ENCODE measurements around the gene MED13L.

Gene MED13L

DNA sequence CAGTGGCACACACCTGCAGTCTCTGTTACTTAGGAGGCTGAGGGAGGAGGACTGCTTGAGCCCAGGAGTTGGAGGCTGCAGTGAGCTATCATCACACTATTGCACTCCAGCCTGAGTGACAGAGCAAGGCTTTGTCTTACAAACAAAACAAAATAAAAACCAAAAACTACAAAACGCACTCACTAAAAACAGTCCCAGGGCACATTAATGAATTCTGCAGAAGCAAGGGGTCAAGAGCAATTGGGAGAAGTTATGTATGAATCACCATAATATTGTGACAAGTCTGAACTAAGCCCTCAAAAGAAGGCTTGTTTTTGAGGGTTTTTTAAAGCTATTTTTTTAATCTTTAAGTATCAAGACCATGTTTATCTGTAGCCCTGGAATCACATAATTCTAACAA, 201.1 kb downstream of the MED13L start:
- no peak for DNase-seq

DNA sequence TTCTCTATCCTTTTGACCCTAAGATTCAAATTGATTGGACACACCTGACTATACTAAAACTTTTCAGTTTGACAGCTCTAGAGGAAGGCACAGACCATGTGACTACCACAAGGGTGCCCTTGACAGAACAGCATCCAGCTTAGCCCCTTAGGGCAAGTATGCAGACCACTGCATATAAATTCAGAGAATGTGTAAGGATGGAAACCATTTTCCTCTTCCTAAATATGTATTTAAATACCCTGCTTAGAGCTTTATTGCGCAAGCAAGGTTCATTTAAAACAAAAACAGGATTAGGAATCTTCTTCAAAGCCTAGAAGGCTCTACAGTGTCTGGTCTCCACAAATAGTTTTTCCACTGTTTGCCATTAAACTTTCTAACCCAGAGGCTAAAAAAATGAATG, 202.8 kb downstream of the MED13L start:
- no peak for DNase-seq

DNA sequence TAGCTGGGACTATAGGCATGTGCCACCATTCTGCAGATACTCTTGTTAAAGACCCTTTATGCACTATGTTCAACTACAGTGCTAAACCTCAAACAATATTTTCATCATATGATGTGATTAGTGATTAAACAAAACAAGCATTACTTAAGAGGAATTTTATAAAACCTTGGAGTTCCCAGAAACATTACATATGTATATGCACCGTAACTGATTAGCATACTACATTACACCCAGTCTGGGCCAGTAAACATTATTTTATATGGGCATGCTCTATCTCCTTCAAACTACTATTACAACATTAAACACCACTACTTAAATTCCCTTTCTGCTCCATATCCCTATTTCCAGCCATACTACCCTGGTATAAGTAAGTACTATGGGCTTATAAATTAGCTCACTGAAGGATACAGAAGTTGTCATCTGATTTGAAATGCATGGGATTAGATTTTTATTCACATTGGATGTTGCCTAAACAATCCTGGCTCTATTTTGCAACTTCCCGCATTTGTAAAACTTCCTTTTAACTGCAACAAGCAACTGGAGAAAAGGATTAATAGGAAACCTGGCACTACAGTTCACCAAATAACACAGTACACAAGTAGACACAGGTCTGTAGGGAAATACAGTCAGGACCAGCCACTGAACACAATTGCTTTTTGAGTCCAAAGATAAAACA, 205.8 kb downstream of the MED13L start:
- no peak for DNase-seq

DNA sequence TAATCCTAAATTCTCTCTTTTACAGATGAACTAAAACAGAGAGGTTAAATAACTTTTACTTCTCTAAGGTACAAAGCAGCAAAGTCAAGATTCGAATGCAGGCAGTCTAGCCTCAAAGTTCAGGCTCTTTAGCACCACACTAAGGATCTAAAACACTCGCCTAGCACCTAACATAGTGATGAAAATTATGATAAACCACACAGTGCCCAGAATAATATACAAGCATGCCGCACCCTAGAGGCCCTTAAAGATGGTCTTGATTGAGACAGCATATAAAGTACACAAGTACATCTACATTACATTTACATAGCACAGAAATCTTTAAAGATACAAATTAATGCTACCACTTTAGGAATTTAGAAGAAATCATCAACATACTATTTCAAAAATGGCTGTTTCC, 207.0 kb downstream of the MED13L start:
- no peak for DNase-seq

DNA sequence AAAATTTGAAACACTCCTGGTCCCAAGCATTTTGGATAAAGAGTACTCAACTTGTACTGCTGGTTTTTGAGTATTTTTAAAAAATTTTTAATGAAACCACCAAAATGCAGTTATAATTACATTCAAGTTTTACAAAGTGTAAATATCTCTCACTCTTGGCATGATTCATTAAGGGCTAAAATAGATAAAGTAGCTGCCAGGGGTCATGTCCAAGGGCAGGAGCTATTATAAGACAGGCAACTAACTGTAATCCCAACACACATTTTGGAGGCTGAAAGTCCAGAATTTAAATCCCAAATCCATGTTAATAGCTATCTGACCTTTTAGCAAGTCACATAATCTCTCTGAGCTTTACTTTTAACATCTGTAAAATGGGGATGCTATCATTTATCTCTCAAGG, 207.6 kb downstream of the MED13L start:
- no peak for DNase-seq

DNA sequence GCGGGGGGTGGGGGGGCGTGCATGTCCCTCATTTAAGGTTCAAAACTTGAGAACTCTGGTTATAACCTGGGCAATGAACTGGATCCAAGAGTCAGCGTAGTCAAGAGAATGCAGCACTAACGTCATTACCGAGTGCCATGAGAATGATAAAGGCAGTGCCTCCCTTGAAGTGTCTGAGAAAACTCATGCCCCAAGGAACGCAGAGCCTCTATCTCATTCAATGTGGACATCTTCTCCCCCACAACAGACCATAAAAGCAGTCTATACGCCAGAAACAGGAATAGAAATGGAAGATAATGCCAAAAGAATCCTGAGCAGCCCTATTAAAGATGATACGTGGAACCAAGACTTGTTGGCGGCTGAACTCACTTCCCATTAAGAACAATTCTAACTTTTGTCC, 208.6 kb downstream of the MED13L start:
- DNase-seq = no peak

DNA sequence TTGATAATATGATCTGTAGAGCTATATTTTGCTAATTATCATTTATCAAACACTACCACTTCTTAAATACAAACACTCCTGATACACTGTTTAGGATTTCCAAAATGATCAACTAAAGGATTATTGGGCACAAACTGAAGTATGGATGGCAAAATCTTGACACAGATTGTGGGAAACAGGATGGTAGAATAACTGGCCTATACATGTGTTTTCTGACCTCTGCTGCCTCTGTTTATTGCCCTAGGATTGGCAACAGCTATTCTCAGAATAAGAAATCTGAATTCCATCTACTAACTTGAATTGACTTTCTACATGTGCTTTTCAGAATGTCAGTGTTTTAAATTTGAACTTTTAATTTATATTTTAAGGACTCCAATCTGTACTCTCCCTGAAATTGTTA, 209.1 kb downstream of the MED13L start:
- DNase-seq = no peak

DNA sequence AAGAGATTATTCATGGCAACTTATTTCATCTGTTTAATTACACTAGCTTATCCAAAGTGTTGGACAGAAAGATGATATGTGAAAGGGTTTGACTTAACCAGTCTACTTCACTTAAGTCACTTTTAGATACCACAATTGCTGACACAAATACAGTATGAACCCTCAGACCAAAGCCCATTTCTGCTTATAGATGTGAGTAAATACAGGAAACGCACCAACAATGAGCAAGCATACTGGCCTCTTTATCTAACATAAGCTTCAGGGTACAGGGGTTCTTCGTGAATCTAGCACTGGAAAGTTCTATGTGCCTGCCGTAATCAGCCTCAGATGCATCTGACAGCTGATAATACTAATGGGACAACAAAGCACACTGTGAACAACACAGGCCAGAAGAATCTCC, 209.6 kb downstream of the MED13L start:
- DNase-seq = no peak

DNA sequence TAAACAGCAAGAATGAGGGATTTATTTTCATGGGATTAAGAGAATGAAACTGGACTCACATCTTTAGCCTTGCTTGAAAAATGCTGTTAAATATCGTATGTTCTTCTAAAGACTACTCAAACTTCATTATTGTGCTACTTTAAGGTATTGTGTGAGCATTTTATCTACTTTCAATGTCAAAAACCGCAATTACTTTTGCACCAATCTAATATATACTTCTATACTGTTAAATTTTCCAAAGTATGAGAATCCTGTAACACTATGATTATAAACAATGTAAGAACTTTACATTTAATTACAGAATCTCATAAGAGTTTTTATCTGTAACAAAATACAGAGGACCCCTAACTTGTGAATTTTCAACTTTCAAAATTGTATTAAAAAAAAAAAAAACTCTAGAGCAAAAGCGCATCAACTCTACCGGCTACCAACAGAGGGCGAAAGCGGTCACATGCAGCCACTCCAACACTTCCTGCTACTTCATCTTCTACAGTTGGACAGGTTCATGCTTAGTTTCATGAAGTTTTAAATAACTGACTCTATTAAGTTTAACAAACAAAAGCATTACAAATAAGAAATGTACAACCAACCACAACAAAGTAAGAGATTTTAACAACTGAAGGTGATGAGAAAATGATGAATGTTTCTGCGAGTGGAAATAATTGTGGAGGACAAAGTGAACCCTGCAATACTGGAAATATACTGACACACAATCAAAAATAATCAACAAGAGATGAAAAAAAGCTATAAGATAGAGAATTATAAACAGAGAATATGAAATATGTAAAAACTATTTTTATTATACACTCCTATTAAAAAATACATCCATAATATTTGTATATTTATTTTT, 210.9 kb downstream of the MED13L start:
- peak; percentile 38 for DNase-seq

DNA sequence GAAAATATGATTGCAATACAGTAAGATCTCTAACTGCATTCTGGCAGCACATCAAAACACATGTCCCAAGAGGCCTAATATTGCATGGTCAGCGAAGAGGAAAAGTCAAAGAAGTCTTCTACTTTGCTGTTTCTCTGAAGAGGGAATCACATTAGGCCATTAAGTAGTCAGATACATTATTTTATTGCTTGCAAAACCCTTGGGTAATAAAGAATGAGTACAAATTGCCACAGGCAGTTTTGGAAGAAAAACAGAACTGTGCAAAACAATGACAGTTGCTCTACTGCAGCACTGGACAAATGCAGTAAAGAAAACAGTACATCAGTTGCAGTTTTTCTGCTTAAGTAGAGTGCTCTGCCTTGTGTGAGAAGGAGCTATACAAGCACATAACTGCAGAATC, 211.9 kb downstream of the MED13L start:
- DNase-seq = no peak

DNA sequence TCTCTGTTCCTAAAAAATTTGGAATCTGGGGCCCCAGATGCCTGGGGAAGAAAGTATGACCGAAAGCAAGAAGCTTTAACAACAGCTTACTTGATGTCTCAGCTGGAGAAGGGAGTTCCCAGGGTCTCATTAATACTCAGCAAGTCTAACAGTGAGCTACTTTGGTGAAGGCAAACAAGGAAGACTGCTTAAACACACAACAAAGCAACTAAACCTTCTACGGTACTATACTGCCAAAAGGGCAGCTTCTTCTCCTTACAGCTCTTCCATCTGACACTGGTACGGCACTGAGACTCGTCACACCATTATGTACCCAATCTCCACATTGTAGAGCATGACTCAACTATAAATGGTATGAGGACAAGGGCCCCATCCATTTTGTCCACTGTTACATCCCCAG, 213.0 kb downstream of the MED13L start:
- DNase-seq = no peak

DNA sequence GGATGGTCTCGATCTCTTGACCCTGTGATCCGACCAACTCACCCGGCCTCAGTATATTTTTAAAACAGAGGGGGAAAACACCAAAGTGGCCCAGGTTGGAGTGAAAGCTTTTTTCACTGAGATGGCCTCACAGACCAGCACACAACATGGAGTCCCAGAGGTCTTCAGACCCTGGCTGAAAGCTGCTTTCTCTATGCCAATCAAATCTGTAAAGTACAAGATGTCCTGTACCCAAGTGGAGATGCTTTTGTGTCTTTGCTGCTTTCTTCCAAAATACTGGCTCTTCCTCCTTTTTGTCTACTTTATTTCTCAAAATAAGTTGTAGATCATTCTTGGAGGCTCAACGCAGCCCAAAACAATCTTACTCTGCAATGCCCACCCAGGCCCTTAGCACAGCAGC, 214.8 kb downstream of the MED13L start:
- no peak for DNase-seq

DNA sequence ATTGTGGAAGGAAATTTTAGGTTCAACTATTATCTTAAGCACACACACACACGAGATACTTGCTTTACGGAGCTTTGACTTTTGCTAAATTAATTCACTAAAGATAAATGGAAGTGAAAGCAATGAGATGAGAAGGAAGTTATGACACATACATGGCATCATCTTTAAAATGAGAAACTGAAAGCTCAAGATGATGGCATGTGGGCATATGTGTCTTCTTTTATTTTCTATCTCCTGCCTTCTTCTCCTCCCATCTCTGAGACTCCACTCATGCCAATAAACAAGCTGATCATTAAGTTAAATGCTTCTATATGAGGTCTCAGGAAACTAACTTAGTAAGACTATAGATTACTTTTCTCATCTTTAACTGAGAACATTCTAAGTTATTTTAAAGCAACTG, 216.7 kb downstream of the MED13L start:
- no peak for DNase-seq

DNA sequence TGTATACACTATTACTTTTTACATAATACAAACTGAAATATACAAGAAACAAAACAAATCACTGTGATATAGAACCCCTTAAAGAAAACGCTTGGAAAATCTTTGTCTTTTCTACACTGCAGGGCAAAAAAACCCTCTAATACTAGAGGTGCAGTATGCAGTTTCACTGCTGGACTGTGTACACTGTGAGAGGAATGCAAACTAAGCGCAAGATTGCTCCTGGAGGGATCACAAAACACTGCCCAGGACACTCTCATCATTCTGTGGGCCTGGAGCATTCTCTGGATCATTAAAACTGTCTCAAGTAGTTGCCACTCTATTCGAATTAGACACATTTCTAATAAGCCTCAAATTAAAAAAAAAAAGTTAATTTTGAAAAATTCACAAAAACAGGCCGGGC, 217.6 kb downstream of the MED13L start:
- no peak for DNase-seq

DNA sequence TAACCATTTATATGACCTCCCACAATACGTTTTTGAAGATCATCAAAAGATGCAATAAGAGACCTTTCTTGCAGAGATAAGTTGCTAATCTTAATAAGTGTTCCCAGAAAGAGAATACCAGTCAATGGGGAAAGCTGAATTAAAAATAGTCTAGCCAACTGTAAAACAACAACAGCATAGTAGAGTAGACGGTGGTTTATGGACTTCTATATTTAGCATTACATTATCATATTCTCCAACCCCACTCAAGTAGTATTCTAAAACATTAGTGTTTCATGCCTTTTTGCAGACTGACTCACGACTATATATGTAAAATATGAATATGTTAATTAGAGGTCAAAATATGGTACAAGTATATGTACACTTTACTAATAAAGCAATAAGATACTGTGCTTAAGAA, 218.9 kb downstream of the MED13L start:
- no peak for DNase-seq

DNA sequence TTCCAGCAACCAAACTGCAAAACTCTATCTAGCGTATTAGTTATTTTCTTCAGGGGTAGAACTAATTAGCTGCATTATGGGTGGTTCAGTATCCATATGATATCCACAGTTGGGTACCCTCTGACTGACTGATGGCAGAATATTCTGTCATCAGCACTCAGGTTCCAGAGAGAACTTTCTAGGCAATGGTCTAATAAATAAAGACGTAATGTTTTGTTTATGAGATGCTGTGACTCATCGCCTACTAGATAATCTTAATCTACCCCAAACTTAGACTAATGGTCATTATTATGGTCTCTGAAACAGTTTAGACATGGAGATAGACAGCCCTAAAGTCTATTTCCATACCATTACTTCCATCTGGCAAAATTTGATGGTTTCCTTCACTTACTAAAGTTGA, 220.1 kb downstream of the MED13L start:
- no peak for DNase-seq

DNA sequence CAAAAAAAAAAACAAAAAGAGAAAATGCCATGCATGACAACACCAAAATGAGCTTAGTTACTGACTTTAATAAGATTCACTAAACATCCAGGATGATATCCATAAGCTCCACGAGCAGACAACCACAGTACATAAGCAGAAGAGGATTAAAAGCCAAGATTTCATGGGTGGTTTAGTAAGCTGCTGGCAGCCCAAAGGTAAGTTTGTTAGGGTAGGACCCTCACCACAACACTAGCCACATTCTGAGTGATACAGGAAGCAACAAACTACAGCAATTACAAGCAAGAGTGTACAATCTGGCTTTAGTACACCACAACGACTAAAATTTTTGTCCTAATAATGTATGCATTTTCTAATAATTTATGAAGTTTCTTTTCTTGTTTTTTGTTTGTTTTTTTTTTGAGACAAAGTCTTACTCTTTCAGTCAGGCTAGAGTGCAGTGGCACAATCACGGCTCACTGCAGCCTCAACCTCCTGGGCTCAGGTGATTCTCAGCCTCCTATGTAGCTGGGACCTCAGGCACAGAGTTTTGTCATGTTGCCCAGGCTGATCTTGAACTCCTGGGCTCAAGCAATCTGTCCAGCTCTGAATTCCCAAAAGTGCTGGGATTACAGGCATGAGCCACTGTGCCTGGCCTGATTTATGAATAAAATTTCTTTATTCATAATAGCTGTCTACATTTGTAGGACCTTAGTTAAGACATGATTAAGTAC, 221.4 kb downstream of the MED13L start:
- DNase-seq = no peak

DNA sequence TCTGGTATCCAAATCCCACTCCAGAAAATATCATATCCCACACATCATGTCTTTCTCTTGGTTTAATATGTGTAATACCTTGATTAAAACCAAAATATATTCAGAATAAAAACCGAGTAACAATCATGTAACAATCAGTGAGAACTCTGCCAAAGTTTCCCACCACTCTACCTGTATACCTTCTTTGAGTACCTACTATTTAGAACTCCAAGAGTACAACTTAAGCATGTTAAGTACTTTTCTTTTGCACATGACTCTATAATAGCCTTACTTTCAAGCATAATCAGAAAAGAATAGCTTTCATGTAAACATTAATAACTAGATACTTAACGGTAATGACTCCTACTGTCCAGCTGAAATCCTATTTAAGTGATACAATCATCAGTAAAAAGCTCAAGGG, 223.2 kb downstream of the MED13L start:
- no peak for DNase-seq

DNA sequence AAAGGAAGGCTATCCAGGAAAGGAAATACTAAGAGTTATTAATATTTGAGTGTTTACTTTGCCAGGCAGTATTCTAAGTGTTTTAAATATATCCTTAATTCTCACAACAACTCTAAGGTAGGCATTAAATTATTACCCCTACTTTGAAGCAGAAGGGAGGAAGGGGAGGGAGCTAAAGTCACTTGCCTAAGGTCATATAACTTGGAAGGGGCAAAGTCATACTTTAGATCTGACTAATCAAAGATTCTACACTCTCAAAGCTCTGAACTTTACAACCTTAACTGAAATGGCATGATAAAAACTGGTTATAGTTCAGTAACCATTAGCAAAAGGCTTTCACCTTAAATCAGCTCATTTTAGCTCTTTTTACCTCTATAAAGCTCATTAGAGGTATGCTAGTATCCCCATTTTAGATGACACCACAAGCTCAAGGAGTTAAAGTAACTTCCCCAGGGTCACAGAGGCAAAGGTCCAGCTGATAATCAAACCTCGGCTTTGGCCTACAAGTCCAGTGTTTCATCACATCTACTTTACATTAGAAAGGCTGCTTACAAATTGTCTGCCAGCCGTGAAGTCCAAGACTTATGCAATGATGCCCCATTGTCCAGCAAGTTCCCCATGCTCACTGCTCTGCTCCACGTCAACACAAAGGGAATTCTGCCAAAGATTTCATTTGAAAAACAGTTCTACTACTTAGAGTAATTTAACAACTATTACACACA, 223.9 kb downstream of the MED13L start:
- no peak for DNase-seq

DNA sequence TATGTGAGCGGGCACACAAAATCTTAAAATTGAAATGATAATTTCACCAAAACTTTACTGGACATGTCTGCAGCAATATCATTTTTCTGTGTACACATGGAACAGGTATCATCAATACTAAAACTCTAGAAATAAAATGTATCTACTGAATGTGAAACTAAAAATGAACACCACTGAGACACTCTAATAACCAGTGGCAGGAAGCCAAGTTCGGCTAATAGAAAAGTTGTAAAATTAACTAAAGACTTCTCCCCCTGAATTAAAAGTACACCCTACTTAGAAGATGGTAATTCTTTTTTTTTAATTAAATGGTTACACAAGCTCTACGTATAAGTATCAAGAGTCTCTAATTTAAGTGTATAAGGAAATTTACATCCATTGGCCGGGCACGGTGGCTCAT, 227.2 kb downstream of the MED13L start:
- no peak for DNase-seq

DNA sequence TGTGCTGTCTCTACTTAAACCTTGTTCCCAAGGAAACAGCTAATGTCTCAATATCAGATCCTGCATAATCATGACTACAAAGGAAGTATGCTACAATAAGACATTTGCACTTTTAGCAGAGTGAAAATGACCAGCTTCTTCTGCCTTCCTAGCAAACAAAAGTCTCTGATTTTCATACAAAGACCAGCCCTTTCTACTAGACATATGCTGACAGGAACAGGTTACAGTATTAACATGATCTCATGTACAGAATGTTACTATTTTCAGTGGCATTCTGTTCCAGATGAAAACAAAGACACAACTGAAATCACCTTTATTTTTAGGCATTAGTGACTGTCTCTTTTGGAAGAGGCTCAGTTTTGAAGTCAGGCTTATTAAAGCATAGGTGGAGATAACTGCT, 228.6 kb downstream of the MED13L start:
- DNase-seq = no peak

DNA sequence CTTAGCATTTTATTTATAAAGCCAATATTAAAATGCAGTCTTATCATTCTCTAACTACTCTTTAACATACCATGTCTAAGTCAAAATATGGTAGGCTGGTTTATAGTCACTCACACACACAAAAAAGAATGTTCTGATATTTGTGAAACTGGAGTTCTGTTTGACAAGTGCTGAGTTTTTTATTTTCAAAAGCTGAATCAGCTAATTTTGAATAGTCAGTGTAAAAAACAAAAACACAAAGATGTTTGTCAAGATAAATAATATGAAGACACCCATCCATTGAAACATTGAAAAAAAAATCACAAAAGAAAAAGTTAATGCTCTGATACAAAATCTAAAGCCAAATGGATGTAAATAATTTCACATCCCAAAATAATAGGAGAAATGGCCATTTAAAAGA, 231.5 kb downstream of the MED13L start:
- no peak for DNase-seq

DNA sequence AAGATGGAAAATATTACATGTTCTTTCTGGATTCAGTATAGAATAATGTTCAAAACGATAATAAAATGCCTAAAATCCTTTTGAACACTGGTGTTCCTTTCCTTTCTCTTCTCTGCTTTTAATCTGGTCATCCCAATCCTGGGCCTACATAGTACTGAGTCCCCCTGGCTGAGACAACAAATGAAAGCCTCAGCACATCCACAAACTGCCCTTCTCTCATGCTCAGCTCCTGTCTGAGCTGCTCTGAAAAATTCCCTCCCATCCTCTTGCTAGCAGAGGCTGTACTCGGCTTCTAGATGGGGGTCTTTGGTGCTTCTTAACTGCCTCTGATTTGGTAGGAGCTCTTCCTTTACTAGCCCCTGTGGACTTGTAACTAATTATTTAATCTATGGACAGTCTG, 232.3 kb downstream of the MED13L start:
- no peak for DNase-seq
